ENCODE data around the gene DTD1. TPM values are rescaled to one million over a fixed set of nuclear protein-coding genes. Genes with fewer than 3 reads are reported as not detected.

Gene DTD1
- total RNA-seq, 2 experiments from 2014 or later = 27.6 to 43.0 TPM

- H3K36me3 ChIP-seq (ENCODE audit: insufficient read depth, low read length) = no peaks in the 10 kb centered on the region
- BruUV-seq (replicated peaks) = no TSS peak
- no peak for DNase-seq (ENCODE audit: low spot score)
- no peak overlapping the region for H3K4me2 ChIP-seq (ENCODE audit: low read length)
- ChIA-PET CTCF (ENCODE audit: unreplicated experiment) (no interaction called here), POLR2A (no interaction called here)
- H3K9me3 ChIP-seq (ENCODE audit: low read length) = no peaks in the 10 kb centered on the region
- no peaks in the 10 kb centered on the region for H3K79me2 ChIP-seq (ENCODE audit: insufficient read depth, low read depth, low read length)
- no peak for TF ChIP-seq CTCF (conservative IDR thresholded peaks at IDR 0.05; ENCODE audit: low read length)
- TF ChIP-seq EZH2phosphoT487 (IDR thresholded peaks at IDR 0.05; ENCODE audit: borderline replicate concordance, low read depth, low read length) = no peak
- no peak overlapping the region for H2AFZ ChIP-seq (ENCODE audit: low read length)
- no peaks in the 10 kb centered on the region for H4K20me1 ChIP-seq (ENCODE audit: insufficient read depth, low read length)
- no peak overlapping the region for H3K4me3 ChIP-seq (ENCODE audit: low read depth, low read length, poor library complexity, severe bottlenecking)
- H3K9me2 ChIP-seq (ENCODE audit: insufficient read depth, low read length) = no peaks in the 10 kb centered on the region
- peaks cover 3% of the 10 kb centered on the region for H3K4me1 ChIP-seq (ENCODE audit: insufficient read depth, low read length, poor library complexity, severe bottlenecking)
- intact Hi-C loops (cut with micrococcal nuclease; ENCODE audit: unreplicated experiment) = no loop called here
- no peak overlapping the region for H3K27ac ChIP-seq (ENCODE audit: low read depth, low read length, poor library complexity, severe bottlenecking)
Measured at GRCh38 chr20:18721551-18722115, 133.8 kb downstream of the DTD1 start.

- Histone ChIP-seq H2AFZ (ENCODE audit: low read length) (no peak overlapping the region), H3K9me2 (ENCODE audit: insufficient read depth, low read length) (no peaks in the 10 kb centered on the region), H3K4me3 (ENCODE audit: low read depth, low read length, poor library complexity, severe bottlenecking) (no peak overlapping the region), H3K27ac (ENCODE audit: low read depth, low read length, poor library complexity, severe bottlenecking) (no peak overlapping the region), H3K79me2 (ENCODE audit: insufficient read depth, low read depth, low read length) (no peaks in the 10 kb centered on the region), H3K4me1 (ENCODE audit: insufficient read depth, low read length, poor library complexity, severe bottlenecking) (peaks cover 10% of the 10 kb centered on the region), H3K36me3 (ENCODE audit: insufficient read depth, low read length) (no peaks in the 10 kb centered on the region), H4K20me1 (ENCODE audit: insufficient read depth, low read length) (no peaks in the 10 kb centered on the region), H3K9me3 (ENCODE audit: low read length) (no peaks in the 10 kb centered on the region), H3K4me2 (ENCODE audit: low read length) (no peak overlapping the region)
- TF ChIP-seq CTCF (conservative IDR thresholded peaks at IDR 0.05; ENCODE audit: low read length) (no peak), EZH2phosphoT487 (IDR thresholded peaks at IDR 0.05; ENCODE audit: borderline replicate concordance, low read depth, low read length) (no peak)
- intact Hi-C loops (cut with micrococcal nuclease; ENCODE audit: unreplicated experiment) = no loop called here
- CTCF ChIA-PET (ENCODE audit: unreplicated experiment) = no interaction called here
- BruUV-seq (replicated peaks) = no TSS peak
- no peak for DNase-seq (ENCODE audit: low spot score)
- POLR2A ChIA-PET = no interaction called here
Measured at GRCh38 chr20:18722371-18722770, 134.5 kb downstream of the DTD1 start.

- Histone ChIP-seq H3K4me1 (ENCODE audit: insufficient read depth, low read length, poor library complexity, severe bottlenecking) (peaks cover 27% of the 10 kb centered on the region), H3K4me2 (ENCODE audit: low read length) (no peak overlapping the region), H4K20me1 (ENCODE audit: insufficient read depth, low read length) (no peaks in the 10 kb centered on the region), H3K9me3 (ENCODE audit: low read length) (no peaks in the 10 kb centered on the region), H3K4me3 (ENCODE audit: low read depth, low read length, poor library complexity, severe bottlenecking) (no peak overlapping the region), H3K36me3 (ENCODE audit: insufficient read depth, low read length) (no peaks in the 10 kb centered on the region), H3K9me2 (ENCODE audit: insufficient read depth, low read length) (no peaks in the 10 kb centered on the region), H3K27ac (ENCODE audit: low read depth, low read length, poor library complexity, severe bottlenecking) (no peak overlapping the region), H2AFZ (ENCODE audit: low read length) (no peak overlapping the region), H3K79me2 (ENCODE audit: insufficient read depth, low read depth, low read length) (no peaks in the 10 kb centered on the region)
- ChIA-PET CTCF (ENCODE audit: unreplicated experiment) (no interaction called here), POLR2A (no interaction called here)
- BruUV-seq (replicated peaks) = no TSS peak
- TF ChIP-seq EZH2phosphoT487 (IDR thresholded peaks at IDR 0.05; ENCODE audit: borderline replicate concordance, low read depth, low read length) = no peak
- no peak for TF ChIP-seq CTCF (conservative IDR thresholded peaks at IDR 0.05; ENCODE audit: low read length)
- DNase-seq (ENCODE audit: low spot score) = no peak
- intact Hi-C loops (cut with micrococcal nuclease; ENCODE audit: unreplicated experiment) = no loop called here
Measured at GRCh38 chr20:18724077-18724476, 136.2 kb downstream of the DTD1 start.
